ENCODE results near the gene LPCAT3.

The LPCAT3 gene

DNA sequence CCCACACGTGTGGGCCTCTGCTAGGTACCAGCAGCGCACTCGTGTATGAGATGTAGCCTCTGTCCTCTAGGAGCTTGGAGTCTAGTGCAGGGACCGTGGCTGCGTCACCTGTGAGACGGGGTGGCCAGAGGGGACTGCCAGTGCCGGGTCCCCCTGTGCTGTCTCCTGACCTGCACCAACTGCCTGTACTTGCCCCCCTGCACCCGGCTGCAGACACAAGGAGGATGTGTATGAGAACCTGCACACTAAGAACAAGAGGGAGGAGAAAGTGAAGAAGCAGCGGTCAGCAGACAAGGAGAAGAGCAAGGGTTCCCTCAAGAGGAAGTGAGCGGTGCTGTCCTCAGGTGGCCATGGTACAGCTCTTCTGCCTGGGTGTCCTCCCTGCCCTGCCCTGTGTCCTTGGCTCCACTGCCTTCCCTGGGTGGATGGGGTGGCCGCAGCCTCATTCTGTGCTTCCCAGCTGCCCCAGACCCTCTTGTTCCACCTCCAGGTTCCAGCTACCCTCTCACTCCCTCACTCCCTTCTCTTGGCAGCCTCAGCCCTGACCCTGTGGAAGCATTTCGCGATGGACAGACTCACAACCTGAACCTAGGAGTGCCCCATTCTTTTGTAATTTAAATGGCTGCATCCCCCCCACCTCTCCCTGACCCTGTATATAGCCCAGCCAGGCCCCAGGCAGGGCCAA lies 57.5 kb downstream of the LPCAT3 start:
- TF ChIP-seq, protein P1, sequence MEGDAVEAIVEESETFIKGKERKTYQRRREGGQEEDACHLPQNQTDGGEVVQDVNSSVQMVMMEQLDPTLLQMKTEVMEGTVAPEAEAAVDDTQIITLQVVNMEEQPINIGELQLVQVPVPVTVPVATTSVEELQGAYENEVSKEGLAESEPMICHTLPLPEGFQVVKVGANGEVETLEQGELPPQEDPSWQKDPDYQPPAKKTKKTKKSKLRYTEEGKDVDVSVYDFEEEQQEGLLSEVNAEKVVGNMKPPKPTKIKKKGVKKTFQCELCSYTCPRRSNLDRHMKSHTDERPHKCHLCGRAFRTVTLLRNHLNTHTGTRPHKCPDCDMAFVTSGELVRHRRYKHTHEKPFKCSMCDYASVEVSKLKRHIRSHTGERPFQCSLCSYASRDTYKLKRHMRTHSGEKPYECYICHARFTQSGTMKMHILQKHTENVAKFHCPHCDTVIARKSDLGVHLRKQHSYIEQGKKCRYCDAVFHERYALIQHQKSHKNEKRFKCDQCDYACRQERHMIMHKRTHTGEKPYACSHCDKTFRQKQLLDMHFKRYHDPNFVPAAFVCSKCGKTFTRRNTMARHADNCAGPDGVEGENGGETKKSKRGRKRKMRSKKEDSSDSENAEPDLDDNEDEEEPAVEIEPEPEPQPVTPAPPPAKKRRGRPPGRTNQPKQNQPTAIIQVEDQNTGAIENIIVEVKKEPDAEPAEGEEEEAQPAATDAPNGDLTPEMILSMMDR (IDR thresholded peaks at IDR 0.05; ENCODE audit: low read depth, low read length, missing control alignments) = peak; percentile 6
- DNase-seq (ENCODE audit: extremely low read depth, low read depth) = no peak
- H3K4me3 ChIP-seq (replicated peaks; ENCODE audit: low read depth, low read length) = no peak overlapping the region

DNA sequence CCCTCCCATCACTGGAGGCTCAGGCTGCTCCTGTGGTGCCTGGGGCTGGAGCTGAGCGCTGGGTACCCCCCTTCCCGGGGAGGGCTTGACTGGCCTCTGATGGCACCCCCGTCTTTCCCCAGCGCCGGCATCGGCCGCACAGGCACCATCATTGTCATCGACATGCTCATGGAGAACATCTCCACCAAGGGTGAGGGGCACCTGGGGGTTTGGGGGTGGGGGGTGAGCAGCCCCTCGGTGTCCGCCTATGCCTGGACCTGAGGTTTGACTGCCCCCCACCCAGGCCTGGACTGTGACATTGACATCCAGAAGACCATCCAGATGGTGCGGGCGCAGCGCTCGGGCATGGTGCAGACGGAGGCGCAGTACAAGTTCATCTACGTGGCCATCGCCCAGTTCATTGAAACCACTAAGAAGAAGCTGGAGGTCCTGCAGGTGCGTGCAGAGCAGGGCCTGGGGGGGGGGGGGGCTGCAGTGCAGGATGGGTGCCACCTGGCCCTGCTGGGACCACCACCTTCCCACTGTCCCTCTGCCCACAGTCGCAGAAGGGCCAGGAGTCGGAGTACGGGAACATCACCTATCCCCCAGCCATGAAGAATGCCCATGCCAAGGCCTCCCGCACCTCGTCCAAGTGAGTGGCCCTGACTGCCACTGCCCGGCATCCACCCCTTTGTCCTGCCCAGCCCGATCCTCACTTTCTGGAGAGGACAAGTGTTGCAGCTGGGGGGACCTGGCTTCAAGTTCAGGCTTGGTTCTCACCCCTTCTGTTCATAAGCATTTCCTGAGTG lies 58.3 kb downstream of the LPCAT3 start:
- TF ChIP-seq, protein P1 (IDR thresholded peaks at IDR 0.05; ENCODE audit: low read depth, low read length, missing control alignments) = no peak
- H3K4me3 ChIP-seq (replicated peaks; ENCODE audit: low read depth, low read length) = no peak overlapping the region
- DNase-seq (ENCODE audit: extremely low read depth, low read depth) = no peak

DNA sequence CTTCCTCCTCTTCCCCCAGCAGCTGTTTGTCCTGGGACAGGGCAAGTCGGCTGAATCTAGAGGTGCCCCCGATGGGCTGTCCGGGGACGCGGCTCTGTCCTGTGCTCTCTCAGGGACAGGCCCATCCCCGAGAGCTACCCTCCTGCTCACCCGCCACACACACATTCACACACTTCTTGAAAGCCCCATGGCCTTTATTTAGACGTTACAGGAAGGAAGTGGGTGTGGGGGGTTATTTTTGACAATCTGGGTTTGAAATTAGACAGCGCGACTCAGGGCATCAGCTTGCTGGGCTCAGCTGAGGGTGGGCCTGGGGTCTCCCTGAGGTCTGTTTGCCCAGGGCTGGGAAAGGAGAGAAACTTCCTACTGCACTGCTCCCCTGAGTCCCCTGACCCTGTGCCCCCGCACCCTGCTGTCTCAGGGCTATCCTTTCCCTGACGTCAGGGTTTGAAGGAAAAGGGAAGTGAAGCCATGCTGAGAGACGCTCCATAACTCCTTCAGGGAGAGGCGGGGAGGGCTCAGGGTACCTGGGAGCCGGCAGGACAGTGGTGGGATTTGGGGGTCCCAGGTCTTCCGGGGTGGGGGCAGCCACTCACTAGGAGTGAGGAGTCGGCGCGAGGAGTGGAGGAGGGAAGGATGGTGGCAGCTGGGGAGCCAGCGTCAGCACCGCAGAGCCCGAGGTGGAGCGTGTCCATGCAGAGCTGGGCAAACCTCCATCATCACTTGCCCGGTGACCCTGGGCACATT lies 59.0 kb downstream of the LPCAT3 start:
- DNase-seq (ENCODE audit: extremely low read depth, low read depth) = no peak
- H3K4me3 ChIP-seq (replicated peaks; ENCODE audit: low read depth, low read length) = no peak overlapping the region
- TF ChIP-seq, protein P1 (IDR thresholded peaks at IDR 0.05; ENCODE audit: low read depth, low read length, missing control alignments) = no peak

DNA sequence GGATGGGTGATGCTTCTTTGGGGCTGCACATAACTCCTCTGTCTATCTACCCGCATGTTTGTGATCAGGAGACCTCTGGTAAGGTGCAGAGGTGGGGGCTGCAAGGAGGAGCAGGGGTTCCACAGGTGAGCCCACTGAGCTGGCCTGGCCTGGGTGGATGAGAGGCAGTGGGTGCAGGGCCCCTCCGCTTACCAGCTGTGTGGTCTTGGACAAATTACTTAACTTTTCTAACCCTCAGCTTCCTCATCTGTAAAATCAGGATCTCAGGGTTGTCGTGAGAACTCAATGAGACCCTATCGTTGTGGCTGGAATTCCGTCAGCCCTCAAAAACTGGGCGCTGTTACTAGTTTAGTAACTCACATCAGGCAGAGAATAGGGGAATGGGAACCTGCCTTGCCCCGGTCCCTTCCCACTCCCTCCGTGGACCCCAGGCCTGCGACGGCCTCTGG lies 59.6 kb downstream of the LPCAT3 start:
- no peak for DNase-seq (ENCODE audit: extremely low read depth, low read depth)
- H3K4me3 ChIP-seq (replicated peaks; ENCODE audit: low read depth, low read length) = no peak overlapping the region
- TF ChIP-seq, protein P1 (IDR thresholded peaks at IDR 0.05; ENCODE audit: low read depth, low read length, missing control alignments) = no peak

DNA sequence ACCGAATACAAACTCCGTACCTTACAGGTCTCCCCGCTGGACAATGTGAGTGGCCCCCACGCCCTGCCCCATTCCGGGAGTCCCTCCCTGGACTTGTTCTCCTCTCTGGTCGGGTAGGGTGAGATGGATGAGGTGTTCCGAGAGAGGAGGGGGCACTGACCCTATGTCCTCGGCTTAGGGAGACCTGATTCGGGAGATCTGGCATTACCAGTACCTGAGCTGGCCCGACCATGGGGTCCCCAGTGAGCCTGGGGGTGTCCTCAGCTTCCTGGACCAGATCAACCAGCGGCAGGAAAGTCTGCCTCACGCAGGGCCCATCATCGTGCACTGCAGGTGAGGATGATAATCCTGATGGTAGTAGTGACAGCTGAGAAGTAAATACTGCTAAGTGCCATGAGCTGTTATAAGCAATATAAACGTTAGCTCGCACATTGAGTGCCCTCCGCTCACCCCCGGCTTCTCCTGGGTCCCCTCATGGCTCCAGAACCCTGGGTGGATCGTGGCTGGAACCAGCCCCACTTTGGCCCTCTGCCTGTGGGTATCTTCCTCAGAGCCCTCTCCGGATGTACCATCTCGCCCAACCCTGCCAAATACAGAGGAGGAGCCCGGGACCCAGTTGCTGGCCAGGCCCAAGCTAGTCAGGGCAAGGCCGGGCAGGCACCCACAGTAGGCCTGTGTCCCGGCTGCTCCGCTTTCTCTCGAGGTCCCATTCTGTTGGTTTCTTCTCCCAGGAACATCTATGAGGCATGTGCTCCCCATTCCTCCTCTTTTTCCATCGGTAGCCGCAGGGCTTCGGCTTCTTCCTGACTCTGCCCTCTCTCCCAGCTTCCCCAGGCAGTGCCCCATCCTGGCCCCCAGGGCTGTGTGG lies 60.3 kb downstream of the LPCAT3 start:
- TF ChIP-seq, protein P1 (IDR thresholded peaks at IDR 0.05; ENCODE audit: low read depth, low read length, missing control alignments) = no peak
- DNase-seq (ENCODE audit: extremely low read depth, low read depth) = no peak
- H3K4me3 ChIP-seq (replicated peaks; ENCODE audit: low read depth, low read length) = no peak overlapping the region

DNA sequence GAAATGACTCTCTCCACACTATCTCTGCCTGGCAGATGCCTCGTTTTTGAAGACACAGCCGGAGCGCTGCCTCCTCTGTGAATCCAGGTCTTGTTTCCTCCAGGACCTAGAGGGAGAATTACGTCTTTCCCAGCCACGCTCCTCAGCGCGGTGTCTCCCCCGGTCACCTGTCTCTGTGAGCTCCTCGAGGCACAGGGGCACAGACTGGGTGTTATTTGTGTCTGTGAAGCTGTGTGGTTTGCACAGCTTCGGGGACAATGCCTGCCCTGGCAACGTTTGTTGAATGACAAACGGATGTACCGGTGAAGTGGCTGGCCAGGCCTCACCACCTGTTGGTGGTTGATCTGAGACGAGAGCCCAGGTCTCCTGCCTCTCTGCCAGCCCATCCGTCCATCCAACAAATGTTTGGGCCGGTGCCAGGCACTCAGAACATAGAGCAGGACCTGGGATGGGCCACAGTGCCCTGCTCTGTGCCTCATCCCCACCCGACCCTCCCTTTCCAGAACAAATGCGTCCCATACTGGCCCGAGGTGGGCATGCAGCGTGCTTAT lies 61.0 kb downstream of the LPCAT3 start:
- TF ChIP-seq, protein P1 (IDR thresholded peaks at IDR 0.05; ENCODE audit: low read depth, low read length, missing control alignments) = no peak
- H3K4me3 ChIP-seq (replicated peaks; ENCODE audit: low read depth, low read length) = no peak overlapping the region
- DNase-seq (ENCODE audit: extremely low read depth, low read depth) = no peak

Data from HFF-Myc (cell line).